Measurements from ENCODE around the gene DAP. TPM values are rescaled to one million over a fixed set of nuclear protein-coding genes. Genes with fewer than 3 reads are reported as not detected.
"Not testable (repeated sequence)": the region's sequence is repeated elsewhere in the genome, so short reads cannot be mapped to it uniquely, and the experiment has no call there.

Gene DAP
- total and polyA plus RNA-seq, 2 donors (not counting 1 experiment from before 2014, with no cell fraction given), result 56.6 to 158 TPM

- peak; percentile 87 to 96 for DNase-seq (ENCODE audit: low read depth in 2 of 2)
- Histone ChIP-seq H3K79me2 (ENCODE audit: control insufficient read depth, insufficient read depth, low read length) (peaks cover 28% of the 10 kb centered on the region), H3K9me3 (ENCODE audit: control insufficient read depth, insufficient read depth, low read depth, low read length) (no peaks in the 10 kb centered on the region), H2AFZ (ENCODE audit: low read length) (no peak overlapping the region), H3K9ac (ENCODE audit: insufficient read depth, low read length) (no peak overlapping the region), H4K20me1 (ENCODE audit: control insufficient read depth, extremely low read depth, insufficient read depth, low read length) (no peaks in the 10 kb centered on the region), H3K27me3 (ENCODE audit: control insufficient read depth, insufficient read depth, low read length) (no peaks in the 10 kb centered on the region), H3K4me3 (replicated peaks in 1 of 4; ENCODE audit: control extremely low read depth in 1 of 4, insufficient read depth in 1 of 4, low read depth in 3 of 4, low read length in 4 of 4) (no peak overlapping the region), H3K36me3 (ENCODE audit: control insufficient read depth, insufficient read depth, low read length) (peaks cover 2% of the 10 kb centered on the region), H3K27ac (ENCODE audit: insufficient read depth, low read length) (peak overlapping the region; percentile 63), H3K4me1 (ENCODE audit: control insufficient read depth, extremely low read depth, insufficient read depth, low read length) (peaks cover 12% of the 10 kb centered on the region), H3K4me2 (ENCODE audit: extremely low read depth, insufficient read depth, low read length) (no peak overlapping the region)
- TF ChIP-seq CTCF (conservative IDR thresholded peaks at IDR 0.05 in 1 of 2, IDR thresholded peaks at IDR 0.05 in 1 of 2; ENCODE audit: low read depth in 1 of 2, low read length in 2 of 2) (no peak), EZH2 (IDR thresholded peaks at IDR 0.05; ENCODE audit: low read length, missing control alignments) (no peak)
Observed at GRCh38 chr5:10719965-10720364, 41.1 kb downstream of the DAP start.

GRCh38 chr5:10718617-10719016, 42.4 kb downstream of the DAP start:
- not testable (repeated sequence) for H3K36me3 ChIP-seq (ENCODE audit: control insufficient read depth, insufficient read depth, low read length); H3K4me3 ChIP-seq (replicated peaks in 1 of 4; ENCODE audit: control extremely low read depth in 1 of 4, insufficient read depth in 1 of 4, low read depth in 3 of 4, low read length in 4 of 4)

GRCh38 chr5:10716825-10717224, 44.2 kb downstream of the DAP start:
- H3K4me3 ChIP-seq (replicated peaks in 1 of 4; ENCODE audit: control extremely low read depth in 1 of 4, insufficient read depth in 1 of 4, low read depth in 3 of 4, low read length in 4 of 4); H3K27ac ChIP-seq (ENCODE audit: insufficient read depth, low read length); H2AFZ ChIP-seq (ENCODE audit: low read length); H3K4me1 ChIP-seq (ENCODE audit: control insufficient read depth, extremely low read depth, insufficient read depth, low read length); DNase-seq (ENCODE audit: low read depth in 2 of 2); H3K9me3 ChIP-seq (ENCODE audit: control insufficient read depth, insufficient read depth, low read depth, low read length); H4K20me1 ChIP-seq (ENCODE audit: control insufficient read depth, extremely low read depth, insufficient read depth, low read length); H3K4me2 ChIP-seq (ENCODE audit: extremely low read depth, insufficient read depth, low read length); H3K9ac ChIP-seq (ENCODE audit: insufficient read depth, low read length); H3K36me3 ChIP-seq (ENCODE audit: control insufficient read depth, insufficient read depth, low read length); H3K27me3 ChIP-seq (ENCODE audit: control insufficient read depth, insufficient read depth, low read length): not testable (repeated sequence)
- H3K79me2 ChIP-seq (ENCODE audit: control insufficient read depth, insufficient read depth, low read length), result peaks cover 18% of the 10 kb centered on the region

More at GRCh38 chr5:10718617-10719016, 42.4 kb downstream of the DAP start:
- H3K9me3 ChIP-seq (ENCODE audit: control insufficient read depth, insufficient read depth, low read depth, low read length); H2AFZ ChIP-seq (ENCODE audit: low read length); H4K20me1 ChIP-seq (ENCODE audit: control insufficient read depth, extremely low read depth, insufficient read depth, low read length); DNase-seq (ENCODE audit: low read depth in 2 of 2); H3K4me2 ChIP-seq (ENCODE audit: extremely low read depth, insufficient read depth, low read length); H3K27ac ChIP-seq (ENCODE audit: insufficient read depth, low read length); H3K9ac ChIP-seq (ENCODE audit: insufficient read depth, low read length); H3K4me1 ChIP-seq (ENCODE audit: control insufficient read depth, extremely low read depth, insufficient read depth, low read length); H3K27me3 ChIP-seq (ENCODE audit: control insufficient read depth, insufficient read depth, low read length): not testable (repeated sequence)
- peaks cover 26% of the 10 kb centered on the region for H3K79me2 ChIP-seq (ENCODE audit: control insufficient read depth, insufficient read depth, low read length)

- Histone ChIP-seq H3K36me3 (ENCODE audit: control insufficient read depth, insufficient read depth, low read length) (peaks cover 2% of the 10 kb centered on the region), H4K20me1 (ENCODE audit: control insufficient read depth, extremely low read depth, insufficient read depth, low read length) (no peaks in the 10 kb centered on the region), H3K79me2 (ENCODE audit: control insufficient read depth, insufficient read depth, low read length) (peaks cover 15% of the 10 kb centered on the region), H3K4me1 (ENCODE audit: control insufficient read depth, extremely low read depth, insufficient read depth, low read length) (peaks cover 3% of the 10 kb centered on the region), H3K4me2 (ENCODE audit: extremely low read depth, insufficient read depth, low read length) (no peak overlapping the region), H3K27ac (ENCODE audit: insufficient read depth, low read length) (no peak overlapping the region), H3K4me3 (replicated peaks in 1 of 4; ENCODE audit: control extremely low read depth in 1 of 4, insufficient read depth in 1 of 4, low read depth in 3 of 4, low read length in 4 of 4) (no peak overlapping the region), H2AFZ (ENCODE audit: low read length) (no peak overlapping the region), H3K9ac (ENCODE audit: insufficient read depth, low read length) (no peak overlapping the region), H3K9me3 (ENCODE audit: control insufficient read depth, insufficient read depth, low read depth, low read length) (no peaks in the 10 kb centered on the region), H3K27me3 (ENCODE audit: control insufficient read depth, insufficient read depth, low read length) (no peaks in the 10 kb centered on the region)
- TF ChIP-seq EZH2 (IDR thresholded peaks at IDR 0.05; ENCODE audit: low read length, missing control alignments) (no peak), CTCF (conservative IDR thresholded peaks at IDR 0.05 in 1 of 2, IDR thresholded peaks at IDR 0.05 in 1 of 2; ENCODE audit: low read depth in 1 of 2, low read length in 2 of 2) (no peak)
- no peak for DNase-seq (ENCODE audit: low read depth in 2 of 2)
Observed at GRCh38 chr5:10715605-10716290, 45.3 kb downstream of the DAP start.

Measured in fibroblast of lung (primary cell).